HEK293T (cell line): Measurements from ENCODE around the gene PNMA8B.

Experiments
- ELF4 ChIP-seq: fragments of 450-650 bp; IDR thresholded peaks from 2 replicates; pipeline ENCODE4 v1.6.1; 2017; ENCODE audit warnings: antibody characterized with exemption
- FOXK2 ChIP-seq: fragments of 450-650 bp; IDR thresholded peaks from 2 replicates; pipeline ENCODE4 v1.6.1; 2016; ENCODE audit warnings: mild to moderate bottlenecking

DNA sequence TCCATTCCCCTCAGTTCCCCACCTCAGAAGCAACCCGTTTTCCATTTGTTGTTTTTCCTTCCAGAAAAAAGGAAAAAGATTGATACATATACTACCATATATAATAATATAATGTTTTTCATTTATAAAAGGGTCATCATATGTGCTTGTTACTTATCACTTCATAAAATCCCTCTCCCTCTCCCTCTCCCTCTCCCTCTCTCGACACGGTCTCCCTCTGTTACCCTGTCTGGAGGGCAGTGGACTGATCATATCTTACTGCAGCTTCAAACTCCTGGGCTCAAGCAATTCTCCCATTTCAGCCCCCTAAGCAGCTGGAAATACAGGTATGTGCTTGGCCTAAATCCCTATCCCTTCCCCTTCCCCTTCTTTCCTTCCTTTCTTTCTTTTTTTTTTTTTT lies 41.4 kb downstream of the PNMA8B start:
- TF ChIP-seq ELF4 (no peak), FOXK2 (no peak)
